Stimulated activated CD8-positive, alpha-beta memory T cell treated with anti-CD3 and anti-CD28 coated beads, Interleukin-15, amount 100 ng/mL, for 1 hour (primary cell): ENCODE results near the gene CARD8.

Source experiments
- DNase-seq: peaks from one replicate; pipeline ENCODE4 v3.0.0-alpha.2; 2020; ENCODE audit warnings: low read depth

CARD8 gene

GRCh38 chr19:48170817-48171347, 84.8 kb downstream of the CARD8 start:
- DNase-seq = no peak

DNA sequence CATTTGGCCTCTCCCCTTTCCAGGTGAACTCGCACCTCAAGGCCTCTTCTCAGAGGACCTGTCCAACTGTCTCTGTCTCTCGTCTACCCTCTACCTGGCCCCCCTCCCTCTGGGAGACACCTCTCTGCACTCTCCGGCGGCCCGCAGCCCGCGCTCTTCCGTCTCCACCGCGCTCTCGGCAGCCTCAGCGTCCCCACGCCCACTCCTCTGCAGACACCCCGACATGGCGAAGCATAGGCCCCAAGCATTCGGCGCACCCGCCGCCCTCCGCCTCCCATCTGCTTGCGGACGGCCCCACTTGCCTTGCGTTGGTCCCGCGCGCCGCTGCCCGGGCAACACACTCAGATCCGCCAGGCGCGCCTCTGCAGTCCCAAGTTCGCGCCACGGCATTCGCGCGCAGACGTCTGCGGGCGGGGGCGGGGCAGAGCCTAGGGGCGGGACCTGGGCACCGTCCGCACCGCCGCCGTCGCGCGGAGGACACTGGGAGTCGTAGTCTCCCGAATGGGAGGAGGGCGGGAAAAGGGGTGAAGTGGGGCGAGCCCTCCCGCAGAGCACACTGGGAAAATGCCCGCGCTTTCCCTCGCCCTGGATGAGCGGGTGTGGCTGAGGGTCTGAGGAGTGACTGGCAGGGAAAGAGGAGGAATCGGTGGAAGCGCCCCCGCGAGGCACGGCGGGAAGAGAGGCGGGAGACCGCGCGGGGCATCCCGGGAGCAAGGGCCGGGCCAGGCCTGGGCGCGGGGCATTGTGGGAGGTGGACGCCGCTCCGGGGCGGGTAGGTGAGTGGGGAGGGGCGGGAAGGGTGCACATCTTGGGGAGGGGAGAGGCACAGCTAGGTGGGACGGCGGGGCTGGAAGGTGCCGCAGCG, 85.5 kb downstream of the CARD8 start, which contains the start of the genes LIG1 and ZSWIM9:
Gene LIG1, minus strand, starts transcription at position 406 of the 865 bp plus-strand sequence. CDS start 4,778 bp downstream, outside the sequence.
Gene ZSWIM9, plus strand, starts transcription at position 742 of the 865 bp plus-strand sequence. CDS start 1,123 bp downstream, outside the sequence.
- peak; percentile 79 for DNase-seq

- DNase-seq = peak; percentile 91
Observed at GRCh38 chr19:48169578-48169938, 86.2 kb downstream of the CARD8 start.

DNA sequence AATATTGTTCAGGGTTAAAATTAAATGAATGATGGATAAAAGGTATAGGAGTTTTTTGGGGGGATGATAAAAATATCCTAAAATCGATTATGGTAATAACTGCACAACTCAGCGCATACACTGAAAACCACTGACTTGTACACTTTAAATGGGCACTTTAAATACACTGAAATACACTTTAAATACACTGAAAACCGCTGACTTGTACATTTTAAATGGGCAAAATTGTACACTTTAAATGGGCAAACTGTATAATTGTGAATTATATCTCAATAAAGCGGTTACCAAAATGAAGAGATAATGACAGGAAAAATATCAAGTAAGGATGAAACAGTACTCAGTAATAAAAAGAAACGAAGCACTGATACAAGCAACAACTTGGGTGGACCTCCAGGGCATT, 87.0 kb downstream of the CARD8 start:
- DNase-seq = no peak

GRCh38 chr19:48158210-48158790, 97.4 kb downstream of the CARD8 start:
- no peak for DNase-seq
